ENCODE data around the gene MARCHF6. TPM values are rescaled to one million over a fixed set of nuclear protein-coding genes. Genes with fewer than 3 reads are reported as not detected.

Gene MARCHF6
- total RNA-seq (100 to 1,000 TPM; 123 to 128 TPM), polyA plus RNA-seq (ENCODE audit: insufficient read length in 6 of 6) (100 to 1,000 TPM; 156 to 188 (median 166) TPM)
- long read RNA-seq, donor 1, full-length matches to known transcripts: 20 of 139 reads
- long read RNA-seq, donor 1, partial matches to known transcripts: 119 of 139 reads
- long read RNA-seq, donor 1, other reads (novel, unspliced or antisense): 0 of 139 reads
- long read RNA-seq, donor 2, full-length matches to known transcripts: 21 of 113 reads
- long read RNA-seq, donor 2, partial matches to known transcripts: 92 of 113 reads
- long read RNA-seq, donor 2, other reads (novel, unspliced or antisense): 0 of 113 reads
- long read RNA-seq, donor 3, full-length matches to known transcripts: 14 of 36 reads
- long read RNA-seq, donor 3, partial matches to known transcripts: 22 of 36 reads
- long read RNA-seq, donor 3, other reads (novel, unspliced or antisense): 0 of 36 reads
- long read RNA-seq, donor 4, full-length matches to known transcripts: 3 of 9 reads
- long read RNA-seq, donor 4, partial matches to known transcripts: 4 of 9 reads
- long read RNA-seq, donor 4, other reads (novel, unspliced or antisense): 2 of 9 reads
- long read RNA-seq, donor 5, full-length matches to known transcripts: 21 of 203 reads
- long read RNA-seq, donor 5, partial matches to known transcripts: 182 of 203 reads
- long read RNA-seq, donor 5, other reads (novel, unspliced or antisense): 0 of 203 reads
- long read RNA-seq, donor 6, full-length matches to known transcripts: 23 of 54 reads
- long read RNA-seq, donor 6, partial matches to known transcripts: 31 of 54 reads
- long read RNA-seq, donor 6, other reads (novel, unspliced or antisense): 0 of 54 reads
- long read RNA-seq, donor 7, full-length matches to known transcripts: 11 of 33 reads
- long read RNA-seq, donor 7, partial matches to known transcripts: 22 of 33 reads
- long read RNA-seq, donor 7, other reads (novel, unspliced or antisense): 0 of 33 reads
- long read RNA-seq, donor 8, full-length matches to known transcripts: 13 of 37 reads
- long read RNA-seq, donor 8, partial matches to known transcripts: 24 of 37 reads
- long read RNA-seq, donor 8, other reads (novel, unspliced or antisense): 0 of 37 reads
- long read RNA-seq, donor 9: 0 reads
- long read RNA-seq, donor 10, full-length matches to known transcripts: 2 of 3 reads
- long read RNA-seq, donor 10, partial matches to known transcripts: 0 of 3 reads
- long read RNA-seq, donor 10, other reads (novel, unspliced or antisense): 1 of 3 reads
- long read RNA-seq, donor 11, full-length matches to known transcripts: 24 of 72 reads
- long read RNA-seq, donor 11, partial matches to known transcripts: 48 of 72 reads
- long read RNA-seq, donor 11, other reads (novel, unspliced or antisense): 0 of 72 reads
- long read RNA-seq, donor 12, full-length matches to known transcripts: 17 of 86 reads
- long read RNA-seq, donor 12, partial matches to known transcripts: 69 of 86 reads
- long read RNA-seq, donor 12, other reads (novel, unspliced or antisense): 0 of 86 reads

GRCh38 chr5:10353241-10354047 lies at the start of gene MARCHF6:
Gene MARCHF6, plus strand, starts transcription at chr5:10353695. Its CDS starts 204 bp downstream, at chr5:10353899.
- DNase-seq: peak; percentile 92 to 97 (median 96)
- TF ChIP-seq CTCF (IDR thresholded peaks at IDR 0.05): peak in 1 of 2 donors; percentile 12
- H3K36me3 ChIP-seq: no peaks in the 10 kb centered on the region
- no peaks in the 10 kb centered on the region for H3K27me3 ChIP-seq
- H3K9me3 ChIP-seq: no peaks in the 10 kb centered on the region
- H3K4me3 ChIP-seq: peak within 1 kb of the TSS; percentile 89 to 91
- intact Hi-C loops (cut with DNase I): no loop called here
- ATAC-seq: peak; percentile 97
- H3K27ac ChIP-seq: peak within 1 kb of the TSS; percentile 97 to 99
- H3K4me1 ChIP-seq: peaks cover 8 to 45% of the 10 kb centered on the region in 2 donors

GRCh38 chr5:10303699-10304170 lies 49.8 kb upstream of the MARCHF6 start:
- Histone ChIP-seq H3K27ac (no peak overlapping the region), H3K9me3 (no peaks in the 10 kb centered on the region), H3K27me3 (peaks cover 0 to 12% of the 10 kb centered on the region in 2 donors), H3K4me3 (no peak overlapping the region), H3K36me3 (no peaks in the 10 kb centered on the region), H3K4me1 (peaks cover 0 to 10% of the 10 kb centered on the region in 2 donors)
- ATAC-seq: no peak
- intact Hi-C loops (cut with DNase I): no loop called here
- peak in 1 of 4 donors; percentile 1 for DNase-seq
- TF ChIP-seq CTCF (IDR thresholded peaks at IDR 0.05): no peak

GRCh38 chr5:10304932-10305331 lies 48.6 kb upstream of the MARCHF6 start:
- no peaks in the 10 kb centered on the region for H3K36me3 ChIP-seq
- ATAC-seq (no peak), DNase-seq (peak in 1 of 4 donors; percentile 8)
- no peak for TF ChIP-seq CTCF (IDR thresholded peaks at IDR 0.05)
- H3K4me1 ChIP-seq: peaks cover 0 to 10% of the 10 kb centered on the region in 2 donors
- H3K4me3 ChIP-seq: no peak overlapping the region
- no peak overlapping the region for H3K27ac ChIP-seq
- intact Hi-C loops (cut with DNase I): no loop called here
- H3K27me3 ChIP-seq: peaks cover 0 to 15% of the 10 kb centered on the region in 2 donors
- H3K9me3 ChIP-seq: no peaks in the 10 kb centered on the region

GRCh38 chr5:10306114-10306513 lies 47.4 kb upstream of the MARCHF6 start:
- H3K4me1 ChIP-seq: peaks cover 0 to 15% of the 10 kb centered on the region in 2 donors
- H3K27me3 ChIP-seq: peaks cover 0 to 15% of the 10 kb centered on the region in 2 donors
- ATAC-seq (peak; percentile 31), DNase-seq (no peak)
- no peak for TF ChIP-seq CTCF (IDR thresholded peaks at IDR 0.05)
- H3K36me3 ChIP-seq: no peaks in the 10 kb centered on the region
- H3K9me3 ChIP-seq: no peaks in the 10 kb centered on the region
- no peak overlapping the region for H3K27ac ChIP-seq
- H3K4me3 ChIP-seq: peak overlapping the region in 1 of 2 donors; percentile 48
- intact Hi-C loops (cut with DNase I): no loop called here
